Fibroblast of the aortic adventitia (primary cell): Measurements from ENCODE around the gene TMEM8B. TPM values are rescaled to one million over a fixed set of nuclear protein-coding genes. Genes with fewer than 3 reads are reported as not detected.

Experiments used
- DNase-seq: peaks from one replicate; pipeline ENCODE4 v3.0.0-alpha.2; 2010; ENCODE audit warnings: low read depth
- H3K4me3 ChIP-seq: 2 replicates; pipeline ENCODE4 v1.5.1; 2011; ENCODE audit warnings: low read depth, mild to moderate bottlenecking, control low read depth, low read length, moderate library complexity
- total RNA-seq: library from RNA; depleted of rRNA; stranded (reverse); fragments of >200 nt; gene quantifications from 2 replicates; pipeline ENCODE4 v1.2.3, GENCODE V29; 2012; ENCODE audit warnings: low replicate concordance
- TF ChIP-seq, protein P1 (sequence below): IDR thresholded peaks from 2 replicates; pipeline ENCODE4 v1.5.1; 2011; ENCODE audit warnings: mild to moderate bottlenecking, low read length, control low read depth, inconsistent platforms; ENCODE audit not compliant: insufficient read depth

Gene TMEM8B, protein sequence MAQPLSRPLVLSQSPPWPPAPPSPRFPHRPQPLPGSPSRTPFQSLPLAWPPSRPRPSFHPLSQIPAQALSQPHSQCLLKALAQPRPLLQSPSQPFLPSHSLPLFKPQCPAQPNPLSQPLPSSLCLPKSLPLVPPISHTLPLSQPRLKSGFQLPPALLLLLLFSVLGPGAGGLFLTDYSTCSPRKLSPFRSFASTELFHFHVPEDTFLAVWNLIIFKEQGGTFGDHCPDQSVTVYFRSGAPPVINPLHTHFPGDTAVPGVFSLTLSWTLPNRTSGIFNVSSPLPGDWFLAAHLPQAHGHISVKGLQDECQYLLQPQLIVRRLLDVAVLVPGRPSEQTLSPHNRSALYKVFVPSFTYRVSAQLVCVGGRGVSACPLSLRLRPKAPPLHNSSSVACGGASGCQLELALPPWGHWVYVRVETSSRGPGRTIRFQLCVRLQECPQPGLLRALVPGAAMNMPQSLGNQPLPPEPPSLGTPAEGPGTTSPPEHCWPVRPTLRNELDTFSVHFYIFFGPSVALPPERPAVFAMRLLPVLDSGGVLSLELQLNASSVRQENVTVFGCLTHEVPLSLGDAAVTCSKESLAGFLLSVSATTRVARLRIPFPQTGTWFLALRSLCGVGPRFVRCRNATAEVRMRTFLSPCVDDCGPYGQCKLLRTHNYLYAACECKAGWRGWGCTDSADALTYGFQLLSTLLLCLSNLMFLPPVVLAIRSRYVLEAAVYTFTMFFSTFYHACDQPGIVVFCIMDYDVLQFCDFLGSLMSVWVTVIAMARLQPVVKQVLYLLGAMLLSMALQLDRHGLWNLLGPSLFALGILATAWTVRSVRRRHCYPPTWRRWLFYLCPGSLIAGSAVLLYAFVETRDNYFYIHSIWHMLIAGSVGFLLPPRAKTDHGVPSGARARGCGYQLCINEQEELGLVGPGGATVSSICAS
- 1.9 and 2.8 TPM in 2 replicates for total RNA-seq

DNA sequence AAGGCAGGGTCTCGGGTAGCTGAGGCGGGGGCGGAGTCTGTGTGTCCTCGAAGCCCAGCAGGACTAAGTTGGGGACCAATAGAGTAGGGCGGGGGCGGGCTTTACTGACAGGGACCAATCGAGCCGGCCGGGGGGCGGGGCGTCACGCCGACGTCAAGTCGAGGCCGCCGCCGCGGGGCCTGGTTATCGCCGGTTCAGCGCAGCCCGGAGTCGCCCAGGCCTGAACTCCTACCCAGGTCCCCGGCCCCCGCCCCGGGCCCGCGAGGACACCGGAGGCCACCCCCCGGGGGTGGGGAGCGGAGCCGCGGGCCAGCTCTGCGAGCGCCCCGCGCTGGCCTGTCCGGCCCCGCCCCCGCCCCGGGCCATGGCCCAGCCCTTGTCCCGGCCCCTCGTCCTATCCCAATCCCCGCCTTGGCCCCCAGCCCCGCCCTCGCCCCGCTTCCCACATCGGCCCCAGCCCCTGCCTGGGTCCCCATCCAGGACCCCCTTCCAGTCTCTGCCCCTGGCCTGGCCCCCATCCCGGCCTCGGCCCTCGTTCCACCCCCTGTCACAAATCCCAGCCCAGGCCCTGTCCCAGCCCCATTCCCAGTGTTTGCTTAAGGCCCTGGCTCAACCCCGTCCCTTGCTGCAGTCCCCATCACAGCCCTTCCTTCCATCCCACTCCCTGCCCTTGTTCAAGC, at the start of gene TMEM8B:
TMEM8B (plus strand) TSS at position 145 of the 680 bp plus-strand sequence; CDS start at position 365, 220 bp downstream.
- TF ChIP-seq, protein P1, sequence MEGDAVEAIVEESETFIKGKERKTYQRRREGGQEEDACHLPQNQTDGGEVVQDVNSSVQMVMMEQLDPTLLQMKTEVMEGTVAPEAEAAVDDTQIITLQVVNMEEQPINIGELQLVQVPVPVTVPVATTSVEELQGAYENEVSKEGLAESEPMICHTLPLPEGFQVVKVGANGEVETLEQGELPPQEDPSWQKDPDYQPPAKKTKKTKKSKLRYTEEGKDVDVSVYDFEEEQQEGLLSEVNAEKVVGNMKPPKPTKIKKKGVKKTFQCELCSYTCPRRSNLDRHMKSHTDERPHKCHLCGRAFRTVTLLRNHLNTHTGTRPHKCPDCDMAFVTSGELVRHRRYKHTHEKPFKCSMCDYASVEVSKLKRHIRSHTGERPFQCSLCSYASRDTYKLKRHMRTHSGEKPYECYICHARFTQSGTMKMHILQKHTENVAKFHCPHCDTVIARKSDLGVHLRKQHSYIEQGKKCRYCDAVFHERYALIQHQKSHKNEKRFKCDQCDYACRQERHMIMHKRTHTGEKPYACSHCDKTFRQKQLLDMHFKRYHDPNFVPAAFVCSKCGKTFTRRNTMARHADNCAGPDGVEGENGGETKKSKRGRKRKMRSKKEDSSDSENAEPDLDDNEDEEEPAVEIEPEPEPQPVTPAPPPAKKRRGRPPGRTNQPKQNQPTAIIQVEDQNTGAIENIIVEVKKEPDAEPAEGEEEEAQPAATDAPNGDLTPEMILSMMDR = no peak
- H3K4me3 ChIP-seq = peak within 1 kb of the TSS; percentile 76
- DNase-seq = peak; percentile 82

DNA sequence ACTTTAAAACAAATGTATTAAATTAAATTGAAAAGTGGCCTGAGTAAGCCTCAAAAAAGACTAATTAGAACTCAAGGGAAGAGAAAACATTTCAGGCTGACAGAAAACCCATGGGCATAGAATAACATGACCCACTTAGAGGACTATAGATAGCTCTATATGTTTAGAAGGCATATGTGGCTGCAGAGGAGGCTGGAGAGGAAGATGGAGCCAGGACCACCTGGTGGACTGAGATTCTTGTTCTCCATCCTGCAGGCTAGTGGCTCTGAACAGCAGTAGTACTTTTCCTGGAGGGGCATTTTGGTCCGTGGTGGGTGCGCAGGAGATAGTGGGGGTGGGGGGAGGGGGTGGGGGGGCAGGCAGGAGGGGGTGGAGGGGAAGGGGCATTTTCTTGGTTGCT, 48.0 kb upstream of the TMEM8B start:
- no peak for DNase-seq
- TF ChIP-seq, protein P1 = no peak

DNA sequence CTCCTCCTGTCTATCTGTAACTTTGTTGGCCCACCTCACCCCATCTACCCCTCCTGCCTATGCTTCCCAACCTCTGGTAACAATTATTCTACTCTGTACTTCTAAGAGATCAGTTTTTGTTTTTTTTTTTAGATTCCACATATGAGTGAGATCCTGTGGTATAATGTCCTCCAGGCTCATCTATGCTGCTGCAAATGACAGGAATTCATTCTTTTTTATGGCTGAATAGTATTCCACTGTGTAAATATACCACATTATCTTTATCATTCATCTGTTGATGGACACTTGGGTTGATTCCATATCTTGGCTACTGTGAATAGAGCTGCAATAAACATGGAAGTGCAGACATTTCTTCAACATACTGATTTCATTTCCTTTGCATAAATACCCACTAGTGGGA, 45.6 kb upstream of the TMEM8B start:
- TF ChIP-seq, protein P1 = no peak

More for the DNA sequence above, 48.0 kb upstream of the TMEM8B start:
- no peak overlapping the region for H3K4me3 ChIP-seq

DNA sequence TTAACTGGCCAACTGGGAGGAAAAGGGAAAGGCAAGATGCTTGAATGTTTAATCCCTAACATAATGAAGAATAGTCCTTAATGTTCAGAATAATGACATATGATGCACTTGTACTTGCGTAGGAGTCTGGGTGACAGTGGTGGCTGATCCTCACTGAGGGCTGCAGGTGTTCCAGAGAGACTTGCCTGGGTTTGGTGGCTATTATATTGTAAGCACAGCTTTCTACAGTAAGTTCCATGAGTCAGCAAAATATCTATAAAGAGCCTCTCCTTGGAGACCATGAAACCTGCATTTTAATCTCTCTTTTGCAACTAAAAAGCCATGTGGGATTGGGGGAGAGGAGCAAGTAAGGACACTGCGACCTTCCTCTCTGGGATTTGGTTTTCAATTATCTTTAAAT, 39.5 kb upstream of the TMEM8B start:
- DNase-seq = no peak
- TF ChIP-seq, protein P1 = no peak
- H3K4me3 ChIP-seq = no peak overlapping the region

More for the DNA sequence above, 45.6 kb upstream of the TMEM8B start:
- no peak for DNase-seq
- H3K4me3 ChIP-seq = no peak overlapping the region

DNA sequence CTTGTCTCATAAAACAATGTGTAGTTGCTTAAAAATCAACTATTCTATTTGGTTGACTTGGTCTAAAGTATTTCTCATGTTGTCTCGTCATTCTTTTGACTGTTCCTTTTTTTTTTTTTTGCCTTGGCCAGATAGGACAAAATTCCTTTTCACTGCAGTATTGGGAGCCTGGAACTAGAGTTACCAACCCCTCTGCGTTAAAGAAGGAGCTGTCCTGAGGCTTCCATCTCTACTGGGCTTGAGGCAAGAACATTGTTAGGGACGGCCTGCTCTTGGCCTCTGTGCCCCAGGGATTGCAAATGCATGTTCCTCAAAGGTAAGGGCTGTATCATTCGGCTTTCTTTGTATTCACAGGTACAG, 39.0 kb upstream of the TMEM8B start:
- TF ChIP-seq, protein P1 = no peak
- no peak overlapping the region for H3K4me3 ChIP-seq
- no peak for DNase-seq
